ENCODE results near the gene AARS2.
A peak's percentile ranks its signal among the peaks of the same experiment; 100 is the strongest.

The AARS2 gene

DNA sequence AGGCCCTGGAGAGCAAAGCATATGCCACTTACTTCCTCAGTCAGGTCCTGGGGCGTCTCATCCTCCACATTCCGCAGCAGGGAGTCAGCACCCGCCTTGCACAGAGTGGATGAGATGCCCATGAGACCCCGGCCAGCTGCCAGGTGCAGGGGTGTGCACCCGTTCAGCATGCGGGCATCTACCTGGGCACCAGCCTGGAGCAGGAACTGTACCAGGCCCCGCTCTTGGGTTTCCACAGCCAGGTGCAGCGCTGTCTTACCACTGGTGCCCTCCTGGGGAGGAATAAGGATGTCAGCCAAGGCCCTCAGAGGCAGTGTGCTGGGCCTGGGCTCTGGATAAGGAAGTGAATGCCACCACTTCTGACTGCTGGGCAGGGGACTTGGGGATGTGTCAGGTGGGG lies 53.1 kb downstream of the AARS2 start:
- no peak for DNase-seq

DNA sequence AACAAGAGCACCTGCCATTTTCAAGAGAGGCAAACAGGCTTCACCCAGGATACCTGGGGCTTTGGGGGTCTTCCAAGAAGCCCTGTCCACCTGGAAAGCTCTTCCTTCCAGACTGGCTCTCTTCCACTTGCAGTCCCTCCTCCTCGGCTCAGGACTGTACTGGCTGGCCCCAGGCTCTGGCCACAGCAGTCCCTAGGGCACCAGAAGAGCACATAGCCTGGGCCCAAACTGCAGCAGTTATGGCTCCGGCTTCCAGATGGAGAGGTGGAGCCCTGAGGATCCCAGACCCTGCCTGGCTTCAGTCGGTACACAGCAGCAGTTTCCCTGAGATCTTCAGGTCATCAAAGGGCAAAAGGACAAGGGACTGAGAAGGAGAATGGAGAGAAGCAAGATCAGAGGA lies 54.2 kb downstream of the AARS2 start:
- no peak for DNase-seq

DNA sequence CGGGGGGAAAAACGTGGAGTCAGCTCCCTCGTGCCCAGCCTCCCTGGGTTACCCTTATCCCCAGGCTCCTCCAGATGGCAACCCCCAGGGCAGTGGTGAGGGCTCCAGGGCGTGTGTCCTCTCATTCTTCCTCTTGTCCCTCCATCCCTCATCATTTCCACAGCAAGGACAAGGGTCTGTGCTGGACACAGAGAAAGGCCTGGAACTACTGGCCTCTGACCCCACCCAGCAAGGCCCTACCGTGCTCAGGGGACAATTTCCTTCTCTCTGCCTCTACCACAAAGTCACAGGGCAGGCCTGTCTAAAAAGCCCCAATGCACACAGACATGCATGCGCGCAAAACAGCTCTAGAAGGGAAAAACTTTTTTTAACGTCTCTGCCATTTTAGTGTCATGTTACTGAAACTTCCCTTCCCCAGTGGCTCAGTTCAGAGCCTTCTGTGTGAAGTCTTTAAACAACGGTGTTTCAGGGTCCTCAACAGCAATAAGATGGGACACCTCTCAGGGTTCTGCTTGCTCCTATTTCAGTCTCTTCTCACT lies 54.8 kb downstream of the AARS2 start:
- DNase-seq = no peak

DNA sequence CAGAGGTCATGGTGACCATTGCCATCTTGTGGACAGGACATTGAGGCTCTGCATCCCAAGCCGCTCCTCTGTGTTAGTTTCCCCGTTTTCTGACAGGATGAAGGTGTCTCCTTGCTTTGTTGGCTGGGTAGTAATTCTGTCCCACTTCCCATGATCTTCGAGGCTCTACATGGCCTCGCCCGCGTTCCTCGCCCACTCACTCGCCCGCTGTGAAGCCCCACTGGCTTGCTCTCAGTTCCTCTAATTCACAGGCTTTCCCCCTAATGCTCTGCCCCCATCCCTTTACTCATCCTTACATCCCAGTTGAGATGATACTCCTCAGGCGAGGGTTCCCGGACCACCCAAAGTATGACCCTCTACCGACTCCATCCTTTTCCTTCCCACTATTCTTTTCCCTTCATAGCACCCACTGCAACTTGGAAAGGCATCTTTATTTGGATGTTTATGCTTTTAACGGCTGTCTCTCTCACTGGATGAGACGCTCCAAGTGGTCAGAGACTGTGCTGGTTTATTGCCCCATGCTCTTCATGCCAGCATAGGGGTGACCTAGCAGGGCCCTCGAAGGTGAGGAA lies 55.3 kb downstream of the AARS2 start:
- no peak for DNase-seq

DNA sequence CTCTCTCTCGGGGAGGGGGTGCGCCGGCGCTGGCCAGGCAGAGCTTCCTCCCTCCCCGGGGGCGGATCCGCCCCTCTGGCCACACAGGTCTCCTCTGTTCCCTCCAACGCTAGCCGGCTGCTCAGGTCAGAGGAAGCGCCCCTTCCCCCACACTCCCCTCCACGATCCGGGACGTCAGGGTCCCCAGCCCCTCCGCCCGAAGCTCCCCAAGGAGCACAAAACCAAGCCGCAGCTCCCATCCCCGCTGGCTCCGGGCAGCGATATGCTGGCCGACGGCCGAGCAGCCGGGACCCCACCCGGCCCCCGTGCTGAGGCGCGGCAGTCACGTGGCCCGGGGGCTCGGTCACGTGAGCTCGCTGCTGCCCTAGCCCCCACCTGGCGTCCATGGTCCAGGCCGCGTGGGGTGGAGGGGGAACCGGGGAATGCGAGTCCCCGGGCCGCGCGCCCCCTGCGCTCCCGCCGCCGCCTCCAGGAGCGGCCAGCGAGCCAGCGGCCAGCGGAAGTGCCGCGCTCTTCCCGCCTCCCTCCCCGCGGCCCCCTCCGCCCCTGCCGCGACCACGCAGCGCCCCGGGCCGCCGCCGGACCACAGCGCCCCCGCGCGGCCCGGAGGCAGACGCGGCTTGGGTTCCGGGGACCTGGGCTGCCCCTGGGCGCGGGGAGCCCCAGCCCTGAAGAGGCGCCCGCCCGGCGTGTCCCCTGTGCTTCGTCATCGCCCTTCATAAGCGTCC lies 56.0 kb downstream of the AARS2 start, which contains the start of gene SLC35B2:
Gene SLC35B2 (minus strand): TSS at position 504 of the 728 bp plus-strand sequence. CDS start 118 bp downstream, at position 386.
- peak; percentile 59 for DNase-seq

DNA sequence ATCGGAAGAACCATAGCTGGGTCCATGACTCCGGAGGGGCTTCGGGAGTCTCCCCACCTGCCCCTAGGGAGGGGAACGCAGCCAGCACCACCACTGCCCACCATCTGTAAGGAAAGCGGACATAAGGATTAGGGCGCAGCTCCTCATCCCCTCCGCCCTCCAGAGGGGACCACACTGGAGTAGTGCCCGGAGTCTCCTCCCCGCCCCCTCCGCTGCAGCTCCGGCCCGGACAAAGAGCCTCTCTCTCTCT lies 56.4 kb downstream of the AARS2 start:
- DNase-seq = no peak

DNA sequence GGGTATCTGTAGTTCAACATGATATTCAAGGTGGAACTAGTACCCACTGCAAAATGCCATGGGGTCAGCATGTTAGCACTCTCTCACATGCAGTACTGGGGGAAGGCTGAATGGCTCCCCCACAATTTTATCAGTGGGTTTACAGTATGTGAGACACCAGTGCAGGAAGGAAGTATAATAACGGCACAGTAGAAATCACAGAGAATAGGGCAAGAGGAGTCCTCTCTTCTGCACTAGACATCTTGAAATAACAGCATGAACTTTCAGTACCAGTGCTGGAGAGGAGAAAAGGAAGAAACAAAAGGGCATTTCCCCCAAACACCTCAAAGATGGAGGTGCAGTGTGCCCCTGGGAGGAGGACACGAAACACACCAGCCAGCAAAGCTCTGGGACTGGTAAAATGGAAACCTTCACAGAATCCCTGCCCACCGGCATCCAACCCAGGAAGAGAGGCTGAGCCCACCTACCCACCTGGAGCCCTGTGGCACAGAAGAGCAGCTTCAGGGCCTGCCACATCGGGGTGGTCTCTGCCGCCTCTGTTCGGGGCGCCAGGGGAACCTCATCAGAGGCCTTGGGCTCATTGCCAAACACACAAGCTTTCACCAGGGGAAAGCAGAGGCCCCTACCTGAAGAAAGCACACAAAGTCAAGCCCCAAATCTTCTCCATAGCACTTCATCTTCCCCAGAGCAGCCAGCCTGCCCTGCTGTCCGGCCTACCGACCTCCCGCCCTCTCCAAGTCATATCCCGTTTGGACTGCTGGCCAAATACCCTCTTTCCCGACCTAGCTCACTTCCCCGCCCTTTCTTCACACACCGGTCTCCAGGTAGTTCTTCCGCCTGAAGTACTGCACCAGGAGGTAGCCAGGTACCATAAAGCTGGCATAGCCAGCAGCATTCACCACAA lies 57.0 kb downstream of the AARS2 start:
- DNase-seq = peak; percentile 23

DNA sequence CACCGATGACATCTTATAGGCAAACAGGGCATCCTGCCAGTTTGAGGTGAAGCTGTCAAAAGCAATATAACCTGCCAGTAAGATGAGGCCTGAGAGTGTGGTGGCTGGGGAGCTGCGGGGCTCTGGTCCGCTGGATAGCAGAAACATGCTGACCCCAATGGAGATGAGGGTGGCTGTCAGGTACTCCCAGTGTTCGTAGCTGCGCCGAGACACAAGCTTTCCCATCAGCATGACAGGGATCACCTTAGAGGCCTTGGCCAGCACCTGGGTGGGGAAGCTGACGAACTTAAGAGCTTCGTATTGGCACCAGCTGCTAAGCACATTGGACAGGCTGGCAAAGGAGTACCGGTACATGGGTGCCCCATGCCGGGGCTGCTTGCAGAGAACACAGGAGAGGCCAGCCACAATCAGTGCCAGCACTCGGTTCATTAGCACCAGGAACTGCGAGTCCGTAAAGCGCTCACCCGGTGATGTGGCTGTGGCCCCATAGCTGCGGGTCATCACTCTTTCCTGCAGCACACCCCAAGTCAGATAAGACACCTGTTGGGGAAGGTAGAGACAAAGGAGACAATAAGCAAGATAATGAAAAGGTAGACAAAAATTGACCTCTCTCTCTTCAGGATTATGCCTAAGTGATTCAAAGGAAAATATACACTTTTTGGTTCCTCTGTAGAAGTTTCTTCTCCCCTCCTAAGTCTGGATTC lies 57.9 kb downstream of the AARS2 start:
- DNase-seq = no peak

DNA sequence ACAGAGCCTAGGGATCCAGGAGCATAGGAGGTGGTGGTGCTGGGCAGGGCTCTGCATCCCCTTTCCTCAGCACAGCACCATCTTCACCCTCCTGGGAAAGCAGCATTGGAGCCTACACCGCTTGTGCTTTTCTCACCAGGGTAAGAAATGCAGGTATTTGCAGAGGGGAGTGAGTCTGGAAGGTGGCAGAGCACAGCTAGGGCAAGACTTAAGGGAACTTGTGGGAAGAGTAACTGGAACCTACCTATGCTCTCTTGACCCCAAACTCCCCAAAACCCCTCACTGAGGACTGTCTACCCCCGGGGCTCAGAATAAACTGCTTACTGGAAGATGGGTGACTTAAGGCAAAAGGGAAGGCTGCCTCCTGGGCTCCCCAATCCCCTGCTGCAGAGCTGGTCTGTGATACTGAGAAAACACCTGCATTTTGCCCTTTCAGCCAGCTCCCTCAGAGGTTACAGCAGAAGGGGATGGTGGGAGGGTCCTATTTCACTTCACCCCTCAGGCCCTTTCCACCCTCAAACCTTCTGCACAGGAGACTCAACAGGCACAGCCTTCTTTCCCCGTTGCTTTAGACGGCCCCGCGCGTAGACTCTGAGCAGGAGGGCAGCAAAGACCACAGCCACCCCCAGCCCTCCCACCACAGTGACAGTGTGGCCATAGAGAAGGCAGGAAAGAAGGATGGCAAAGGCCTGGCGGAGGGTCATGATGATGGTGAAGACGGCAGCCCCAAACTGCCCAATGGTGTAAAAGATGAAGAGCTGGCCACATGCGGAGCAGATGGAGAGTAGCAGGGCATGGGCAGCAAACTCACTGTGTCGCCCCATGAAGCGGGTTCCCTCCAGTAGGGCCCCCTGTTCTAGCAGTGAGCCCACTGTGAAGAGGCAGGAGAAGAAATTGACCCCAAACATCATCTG lies 58.7 kb downstream of the AARS2 start:
- DNase-seq = no peak

DNA sequence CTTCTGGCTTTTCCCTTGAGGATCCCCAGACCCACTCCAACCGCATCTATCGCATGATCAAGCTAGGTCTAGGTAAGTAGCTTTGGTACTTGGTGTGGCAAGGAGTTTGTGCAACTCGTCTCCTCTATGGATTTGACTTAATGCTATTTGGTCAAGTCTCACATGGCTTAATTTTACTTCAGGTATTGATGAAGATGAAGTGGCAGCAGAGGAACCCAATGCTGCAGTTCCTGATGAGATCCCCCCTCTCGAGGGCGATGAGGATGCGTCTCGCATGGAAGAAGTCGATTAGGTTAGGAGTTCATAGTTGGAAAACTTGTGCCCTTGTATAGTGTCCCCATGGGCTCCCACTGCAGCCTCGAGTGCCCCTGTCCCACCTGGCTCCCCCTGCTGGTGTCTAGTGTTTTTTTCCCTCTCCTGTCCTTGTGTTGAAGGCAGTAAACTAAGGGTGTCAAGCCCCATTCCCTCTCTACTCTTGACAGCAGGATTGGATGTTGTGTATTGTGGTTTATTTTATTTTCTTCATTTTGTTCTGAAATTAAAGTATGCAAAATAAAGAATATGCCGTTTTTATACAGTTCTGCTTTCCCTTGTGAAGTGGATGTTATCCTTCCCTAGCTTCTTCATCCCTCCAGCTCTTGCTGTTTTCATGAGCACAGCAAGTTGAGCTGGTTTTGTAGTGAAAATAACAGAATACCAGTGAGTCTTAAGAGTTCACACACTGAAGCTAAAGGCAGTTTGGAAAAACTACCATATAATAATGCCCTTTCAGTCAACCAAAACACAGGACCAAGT lies 59.6 kb downstream of the AARS2 start:
- peak; percentile 60 for DNase-seq

DNA sequence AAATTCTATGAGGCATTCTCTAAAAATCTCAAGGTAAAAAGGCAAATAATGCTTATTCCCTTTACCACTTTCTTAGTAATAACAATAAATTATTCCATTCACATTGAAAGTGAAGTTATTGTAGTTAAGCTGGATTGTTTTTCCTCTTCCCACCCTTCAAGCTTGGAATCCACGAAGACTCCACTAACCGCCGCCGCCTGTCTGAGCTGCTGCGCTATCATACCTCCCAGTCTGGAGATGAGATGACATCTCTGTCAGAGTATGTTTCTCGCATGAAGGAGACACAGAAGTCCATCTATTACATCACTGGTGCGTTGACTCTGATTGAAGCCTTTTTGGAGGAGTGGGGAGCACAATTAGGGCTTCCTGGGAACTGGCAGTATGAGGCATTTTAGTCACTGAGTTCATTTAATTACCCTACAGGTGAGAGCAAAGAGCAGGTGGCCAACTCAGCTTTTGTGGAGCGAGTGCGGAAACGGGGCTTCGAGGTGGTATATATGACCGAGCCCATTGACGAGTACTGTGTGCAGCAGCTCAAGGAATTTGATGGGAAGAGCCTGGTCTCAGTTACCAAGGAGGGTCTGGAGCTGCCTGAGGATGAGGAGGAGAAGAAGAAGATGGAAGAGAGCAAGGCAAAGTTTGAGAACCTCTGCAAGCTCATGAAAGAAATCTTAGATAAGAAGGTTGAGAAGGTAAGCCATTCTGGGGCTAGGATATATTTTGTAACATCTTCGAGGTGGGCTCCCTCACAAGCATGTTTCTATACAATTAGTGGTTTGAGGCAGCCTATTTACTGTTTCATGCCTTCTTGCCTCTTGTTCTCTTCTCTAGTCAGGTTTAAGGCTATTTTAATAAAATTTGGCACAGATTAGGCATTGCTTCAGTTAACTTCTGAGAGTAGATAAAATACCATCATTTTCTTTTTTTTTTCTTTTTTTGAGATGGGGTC lies 61.3 kb downstream of the AARS2 start:
- DNase-seq = no peak

DNA sequence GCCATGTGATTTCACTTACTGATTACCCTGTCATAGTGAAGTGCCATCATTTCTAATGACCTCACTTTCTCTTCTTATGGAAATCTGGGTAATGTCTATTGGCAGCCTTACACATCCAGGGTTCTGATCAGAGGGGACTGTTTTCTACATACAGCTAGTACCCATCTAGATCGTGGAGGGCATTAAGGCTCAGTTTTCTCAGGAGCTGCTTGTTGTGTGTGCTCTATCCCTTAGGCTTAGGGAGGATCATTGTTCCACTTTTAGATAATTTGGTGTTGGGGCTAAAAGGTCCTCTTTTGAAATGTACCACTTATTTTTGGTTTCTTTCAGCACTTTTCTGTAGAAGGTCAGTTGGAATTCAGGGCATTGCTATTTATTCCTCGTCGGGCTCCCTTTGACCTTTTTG lies 62.4 kb downstream of the AARS2 start:
- DNase-seq = no peak

DNA sequence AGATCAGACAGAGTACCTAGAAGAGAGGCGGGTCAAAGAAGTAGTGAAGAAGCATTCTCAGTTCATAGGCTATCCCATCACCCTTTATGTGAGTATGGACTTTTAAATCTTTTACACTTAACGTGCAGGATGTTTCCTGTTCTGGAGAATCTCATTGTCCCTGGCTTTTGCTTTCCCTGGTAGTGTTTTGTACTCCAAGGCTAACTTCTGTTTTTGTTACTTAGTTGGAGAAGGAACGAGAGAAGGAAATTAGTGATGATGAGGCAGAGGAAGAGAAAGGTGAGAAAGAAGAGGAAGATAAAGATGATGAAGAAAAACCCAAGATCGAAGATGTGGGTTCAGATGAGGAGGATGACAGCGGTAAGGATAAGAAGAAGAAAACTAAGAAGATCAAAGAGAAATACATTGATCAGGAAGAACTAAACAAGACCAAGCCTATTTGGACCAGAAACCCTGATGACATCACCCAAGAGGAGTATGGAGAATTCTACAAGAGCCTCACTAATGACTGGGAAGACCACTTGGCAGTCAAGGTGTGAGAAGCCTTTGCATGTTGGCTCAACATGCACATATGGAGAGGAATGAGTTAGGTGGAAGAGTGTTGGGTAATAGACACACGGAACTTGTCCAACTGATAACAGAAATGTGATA lies 63.0 kb downstream of the AARS2 start:
- no peak for DNase-seq
